DND-41 (cell line): ENCODE results near the gene MELTF.

Experiments used
- ATAC-seq: fragments of 200-7000 bp; cut with Tn5 transposase; 3 replicates; pipeline ENCODE4 v1.9.1; 2021; ENCODE audit warnings: low read depth; ENCODE audit not compliant: insufficient read depth
- DNase-seq: peaks from one replicate; pipeline ENCODE4 v3.0.0-alpha.2; 2020
- H2AFZ ChIP-seq: 2 replicates; pipeline ENCODE4 v1.6.0; 2012; ENCODE audit warnings: low read depth, low read length
- H3K27ac ChIP-seq: 2 replicates; pipeline ENCODE4 v1.5.1; 2012; ENCODE audit warnings: low read length, inconsistent platforms
- H3K27me3 ChIP-seq: fragments of 200-600 bp; sonication (generic); 2 replicates; pipeline ENCODE4 v1.6.0; 2012; ENCODE audit warnings: low read length, mild to moderate bottlenecking, inconsistent platforms; ENCODE audit not compliant: insufficient read depth, poor library complexity
- H3K36me3 ChIP-seq: 2 replicates; pipeline ENCODE4 v1.5.1; 2012; ENCODE audit warnings: low read length, inconsistent platforms; ENCODE audit not compliant: insufficient read depth
- H3K4me1 ChIP-seq: 2 replicates; pipeline ENCODE4 v1.5.1; 2012; ENCODE audit warnings: mild to moderate bottlenecking, low read length; ENCODE audit not compliant: insufficient read depth
- H3K4me2 ChIP-seq: 2 replicates; pipeline ENCODE4 v1.6.0; 2012; ENCODE audit warnings: mild to moderate bottlenecking, moderate library complexity, low read length, inconsistent platforms; ENCODE audit not compliant: insufficient read depth
- H3K4me3 ChIP-seq, 2 experiments: fragments of 200-600 bp in 1 of 2; shearing (Covaris generic) in 1 of 2; 2 replicates each; pipeline ENCODE4 v1.5.1; 2012 to 2016; ENCODE audit warnings: inconsistent platforms in 2 of 2, low read length in 2 of 2, mild to moderate bottlenecking in 2 of 2, low read depth in 1 of 2, moderate library complexity in 1 of 2
- H3K79me2 ChIP-seq: 2 replicates; pipeline ENCODE4 v1.6.0; 2012; ENCODE audit warnings: low read length, inconsistent platforms; ENCODE audit not compliant: insufficient read depth
- H3K9ac ChIP-seq: 2 replicates; pipeline ENCODE4 v1.6.0; 2012; ENCODE audit warnings: low read depth, mild to moderate bottlenecking, inconsistent platforms, low read length, moderate library complexity
- H3K9me3 ChIP-seq: 2 replicates; pipeline ENCODE4 v1.5.1; 2012; ENCODE audit warnings: low read length, moderate library complexity, mild to moderate bottlenecking, inconsistent platforms; ENCODE audit not compliant: insufficient read depth, severe bottlenecking
- H4K20me1 ChIP-seq: 2 replicates; pipeline ENCODE4 v1.6.0; 2012; ENCODE audit warnings: low read length; ENCODE audit not compliant: insufficient read depth
- CTCF ChIP-seq: IDR thresholded peaks from 2 replicates; pipeline ENCODE4 v1.5.1; 2012; ENCODE audit warnings: borderline replicate concordance, low read length, moderate library complexity, mild to moderate bottlenecking; ENCODE audit not compliant: poor library complexity, severe bottlenecking; ENCODE audit errors: extremely low read depth
- EZH2 ChIP-seq: IDR thresholded peaks from 3 replicates; pipeline ENCODE4 v1.6.1; 2012; ENCODE audit warnings: borderline replicate concordance, low read depth, mild to moderate bottlenecking, moderate library complexity, low read length, inconsistent platforms; ENCODE audit not compliant: severe bottlenecking

The MELTF gene

GRCh38 chr3:197012540-197012883 is 17.1 kb downstream of the MELTF start:
- Histone ChIP-seq H3K4me2 (no peak overlapping the region), H3K27me3 (no peaks in the 10 kb centered on the region), H3K79me2 (no peaks in the 10 kb centered on the region), H3K36me3 (no peaks in the 10 kb centered on the region), H3K4me3 (no peak overlapping the region), H2AFZ (no peak overlapping the region), H3K9me3 (no peaks in the 10 kb centered on the region), H4K20me1 (no peaks in the 10 kb centered on the region), H3K4me1 (no peaks in the 10 kb centered on the region), H3K9ac (no peak overlapping the region), H3K27ac (no peak overlapping the region)
- TF ChIP-seq CTCF (no peak), EZH2 (no peak)
- DNase-seq, result no peak
- no peak for ATAC-seq

DNA sequence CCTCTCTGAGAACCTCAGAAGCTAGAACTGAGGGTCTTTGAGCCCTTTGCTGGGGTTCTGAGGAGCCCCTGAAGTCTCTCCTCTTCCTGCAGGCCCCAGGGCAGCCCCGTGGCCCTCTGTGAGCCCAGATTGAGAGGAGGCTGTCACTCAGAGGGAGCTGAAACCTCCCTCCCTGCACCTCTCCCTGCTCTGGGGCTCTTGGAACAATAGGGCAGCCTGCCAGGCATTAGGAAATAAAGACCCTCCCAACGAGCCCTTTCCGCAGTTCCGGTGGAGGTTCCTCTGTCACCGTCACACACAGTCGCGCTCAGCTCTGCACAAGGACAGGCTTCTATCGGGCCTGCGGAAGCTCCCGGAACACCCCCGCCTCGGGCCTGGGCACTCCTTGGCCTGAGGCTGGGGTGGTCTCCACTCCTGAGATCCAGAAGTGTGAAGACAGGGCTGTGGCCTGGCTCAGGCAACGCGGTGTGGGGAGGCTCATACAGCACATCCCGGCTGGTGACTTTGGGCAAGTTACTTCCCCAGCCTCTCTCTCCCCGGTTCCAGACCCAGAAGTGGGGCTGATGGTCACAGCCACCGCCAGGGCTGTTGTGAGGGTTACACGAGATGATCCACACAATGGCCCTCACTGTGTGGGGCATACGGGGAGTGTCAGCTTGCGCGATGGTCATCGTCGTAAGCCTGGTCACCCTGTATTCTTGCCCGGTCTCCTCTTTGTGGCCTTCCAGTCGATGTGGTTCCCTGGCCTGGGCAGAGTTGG is 17.7 kb downstream of the MELTF start:
- Histone ChIP-seq H3K79me2 (no peaks in the 10 kb centered on the region), H3K9ac (no peak overlapping the region), H3K36me3 (no peaks in the 10 kb centered on the region), H3K4me1 (no peaks in the 10 kb centered on the region), H2AFZ (no peak overlapping the region), H3K27me3 (no peaks in the 10 kb centered on the region), H3K4me2 (no peak overlapping the region), H3K27ac (no peak overlapping the region), H3K4me3 (no peak overlapping the region), H3K9me3 (no peaks in the 10 kb centered on the region), H4K20me1 (no peaks in the 10 kb centered on the region)
- TF ChIP-seq CTCF (no peak), EZH2 (no peak)
- DNase-seq (no peak), ATAC-seq (no peak)

DNA sequence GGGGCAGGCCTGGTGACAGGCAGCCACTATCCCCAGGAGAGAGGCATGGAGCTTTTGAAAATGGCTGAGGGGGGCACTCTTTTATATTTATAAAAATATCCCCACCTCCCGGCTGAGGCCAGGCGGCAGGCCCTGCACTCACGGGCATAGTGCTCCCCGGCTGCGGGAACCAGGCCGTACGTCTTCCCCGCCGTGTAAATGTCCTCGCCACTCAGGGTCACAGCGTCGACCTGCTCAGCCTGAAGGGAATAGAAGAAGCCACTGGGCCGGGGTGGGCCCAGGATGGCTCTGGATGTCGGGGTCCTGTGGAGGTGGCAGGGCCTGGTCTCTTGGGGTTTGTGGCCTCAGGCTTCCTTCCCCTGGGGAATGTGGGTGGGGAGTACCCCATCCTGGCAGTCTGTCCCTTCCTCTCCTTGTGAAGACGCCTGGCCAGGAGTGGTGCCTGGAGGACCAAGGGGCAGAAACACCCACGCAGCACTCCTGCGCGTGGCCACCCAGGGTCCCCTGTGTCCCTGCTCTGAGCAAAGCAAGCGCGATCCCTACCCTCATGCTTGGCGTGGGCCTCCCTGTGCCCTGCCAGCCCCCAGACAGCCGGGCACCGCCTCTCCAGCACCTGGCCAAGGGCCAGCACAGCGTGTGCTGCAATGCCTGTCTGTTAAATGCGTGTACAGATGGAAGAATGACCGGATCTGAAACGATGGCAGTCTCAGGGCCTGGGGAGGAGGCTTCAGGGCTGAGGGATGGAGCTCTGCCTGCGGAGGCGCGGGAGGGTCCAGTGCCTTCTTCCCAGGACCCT is 18.9 kb downstream of the MELTF start:
- Histone ChIP-seq H3K9ac (no peak overlapping the region), H2AFZ (no peak overlapping the region), H3K9me3 (no peaks in the 10 kb centered on the region), H3K36me3 (no peaks in the 10 kb centered on the region), H3K27ac (no peak overlapping the region), H3K79me2 (no peaks in the 10 kb centered on the region), H4K20me1 (no peaks in the 10 kb centered on the region), H3K27me3 (no peaks in the 10 kb centered on the region), H3K4me1 (no peaks in the 10 kb centered on the region), H3K4me2 (no peak overlapping the region), H3K4me3 (no peak overlapping the region)
- no peak for ATAC-seq
- no peak for DNase-seq
- no peak for TF ChIP-seq EZH2
- TF ChIP-seq CTCF, result no peak
